GM19438 (cell line): Measurements from ENCODE around the gene MEGF11.

Experiments used
- ATAC-seq: cut with Tn5 transposase; IDR thresholded peaks from one replicate; pipeline ENCODE4 v1.9.1; 2021; ENCODE audit warnings: low read depth; ENCODE audit not compliant: unreplicated experiment

The MEGF11 gene

DNA sequence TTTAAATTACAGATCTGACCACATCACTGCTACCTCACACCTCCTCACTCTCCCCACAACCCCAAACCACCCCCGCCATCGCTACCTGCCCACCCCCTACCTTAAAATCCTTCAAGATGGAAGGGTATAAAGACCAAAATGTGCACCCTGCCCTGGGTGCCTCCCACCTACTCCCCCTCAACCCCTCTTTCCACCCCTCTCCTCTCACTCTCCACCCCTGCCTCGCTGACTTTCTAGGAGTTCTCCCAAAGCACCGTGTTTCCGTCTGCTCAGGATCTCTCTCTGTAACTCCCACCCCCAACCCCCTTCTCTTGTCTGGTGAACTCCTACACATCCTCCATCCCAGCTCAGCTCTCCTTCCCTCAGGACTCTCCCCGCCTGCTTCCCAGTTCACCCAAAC, 69.1 kb downstream of the MEGF11 start:
- ATAC-seq: no peak

DNA sequence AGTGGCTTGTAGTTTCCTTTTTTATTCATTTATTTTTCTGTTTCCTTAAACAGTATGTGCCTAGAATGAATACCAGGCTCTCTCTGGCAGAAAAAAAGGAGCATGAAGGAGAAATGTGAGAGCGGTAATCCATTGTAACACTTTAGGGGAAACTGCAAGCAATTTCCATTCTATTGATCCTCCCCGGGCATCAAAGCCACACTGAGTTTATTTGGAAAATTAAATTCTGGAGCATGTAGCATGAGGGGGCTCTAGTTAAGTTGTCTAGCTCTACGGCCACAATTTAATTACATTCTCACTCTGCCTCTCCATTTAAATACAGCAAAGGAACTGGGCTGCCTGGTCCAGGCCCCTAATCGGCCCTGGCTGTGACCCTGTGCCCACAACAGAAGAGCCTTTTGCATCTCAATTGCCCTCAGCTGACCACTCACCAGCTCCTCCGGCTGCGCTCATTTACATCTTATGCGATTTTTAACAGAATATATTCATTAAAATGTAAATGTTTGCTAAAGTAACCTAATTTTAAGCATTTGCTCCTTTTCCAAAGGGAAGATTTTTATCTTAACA, 72.9 kb downstream of the MEGF11 start:
- ATAC-seq: no peak

DNA sequence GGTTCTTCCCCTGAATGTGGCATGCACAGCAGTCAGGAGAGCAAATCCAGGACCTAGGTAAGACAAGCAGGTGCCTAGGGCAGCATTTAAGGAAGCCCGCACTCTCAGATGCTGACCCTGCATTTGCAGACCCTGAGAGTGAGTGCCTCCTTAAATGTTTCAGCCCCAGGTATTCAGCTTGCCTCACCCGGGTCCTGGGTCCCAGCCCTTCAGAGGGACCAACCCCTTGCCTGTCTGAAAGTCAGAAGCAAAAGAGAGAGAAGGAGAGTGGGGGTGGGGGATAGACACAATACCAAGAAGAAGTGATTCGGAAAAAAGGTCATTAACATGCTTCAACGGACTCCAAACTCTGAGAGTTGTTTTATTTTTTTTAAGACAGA, 75.0 kb downstream of the MEGF11 start:
- no peak for ATAC-seq

DNA sequence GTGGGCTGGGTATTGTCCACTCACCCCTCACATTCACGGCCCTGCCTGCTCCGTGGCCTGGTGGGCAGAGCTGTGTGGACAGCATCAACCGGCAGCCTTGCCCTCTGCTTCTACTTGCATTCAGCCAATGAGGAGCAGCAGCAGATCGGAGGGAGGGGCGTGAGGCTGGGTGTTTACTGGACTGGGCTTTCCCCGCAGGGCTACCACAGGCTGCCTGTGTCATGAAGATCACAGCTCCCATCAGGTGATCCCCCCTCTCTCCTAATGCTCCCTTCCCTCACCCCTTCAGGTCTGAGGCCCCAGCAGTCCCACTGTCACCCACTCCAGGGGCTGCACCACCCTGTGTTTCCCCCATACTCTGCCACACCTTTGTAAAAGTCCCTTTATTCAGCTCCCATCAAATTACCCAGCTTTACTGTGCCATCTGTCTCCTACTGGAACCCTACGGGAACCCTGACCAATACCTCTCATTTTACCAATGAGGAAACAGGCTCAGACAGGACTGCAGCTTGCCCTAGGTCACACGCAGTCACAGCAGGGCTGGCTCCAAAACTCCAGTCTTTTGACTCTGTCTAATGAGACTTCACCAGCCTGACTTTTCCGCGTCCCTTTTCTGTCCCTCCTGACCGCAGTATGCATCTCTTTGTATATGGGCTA, 81.1 kb downstream of the MEGF11 start:
- no peak for ATAC-seq

DNA sequence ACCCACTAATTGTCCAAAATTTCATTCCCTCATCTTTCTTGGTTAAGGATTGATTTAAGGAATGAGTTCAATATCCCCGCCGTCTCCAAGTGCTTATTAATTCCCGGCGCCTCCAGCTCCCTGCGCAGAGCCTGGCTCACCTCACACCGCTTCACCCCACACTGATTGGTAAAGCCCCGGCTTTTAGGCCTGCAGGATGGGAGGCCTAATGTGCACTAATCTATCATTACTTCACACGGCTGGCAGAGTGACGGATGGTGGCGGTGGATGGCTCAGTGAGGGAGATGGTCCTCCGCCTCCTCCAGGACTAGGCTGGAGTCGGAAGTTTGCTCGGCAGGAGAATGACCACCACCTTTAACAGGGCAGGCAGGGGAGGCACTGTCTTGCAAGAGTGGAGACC, 81.7 kb downstream of the MEGF11 start:
- ATAC-seq: no peak

DNA sequence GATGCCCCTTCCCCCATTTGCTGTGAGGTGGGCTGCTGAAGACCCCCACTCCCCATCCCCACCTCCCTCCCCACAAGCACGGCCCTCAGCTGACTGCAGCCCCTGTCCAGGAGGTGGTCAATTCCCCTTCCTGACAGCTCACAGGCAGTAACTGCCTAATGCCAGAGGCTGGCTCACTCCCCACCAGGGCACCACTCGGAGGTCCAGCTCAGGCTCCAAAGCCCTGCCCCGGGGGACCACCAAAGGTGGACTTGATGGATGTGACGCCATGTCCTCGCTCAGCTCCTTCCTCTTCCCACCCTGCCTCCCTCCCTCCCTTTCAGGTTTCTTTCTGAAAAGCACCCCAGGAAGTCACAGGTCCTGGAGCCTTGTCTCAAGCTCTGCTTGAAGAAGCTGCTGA, 82.8 kb downstream of the MEGF11 start:
- ATAC-seq: no peak

DNA sequence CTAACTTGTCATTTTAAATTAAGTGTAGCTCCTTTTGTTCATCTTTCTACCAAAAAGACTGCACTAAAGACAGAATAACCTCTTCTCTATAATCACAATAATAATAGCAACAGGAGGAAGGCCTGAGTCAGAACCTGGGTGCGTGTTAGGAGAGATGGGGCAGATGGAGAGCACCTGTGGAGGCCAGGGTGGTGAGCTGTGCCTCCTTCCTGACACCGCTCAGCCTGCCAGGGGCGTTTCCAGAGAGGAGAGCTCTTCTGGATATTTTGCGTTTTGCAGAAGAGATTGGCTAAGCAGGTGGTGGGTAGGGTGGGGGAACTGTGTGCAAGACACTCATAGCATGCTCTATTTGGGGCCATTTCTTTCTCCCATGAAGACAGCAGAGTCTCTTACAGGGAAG, 83.5 kb downstream of the MEGF11 start:
- no peak for ATAC-seq

DNA sequence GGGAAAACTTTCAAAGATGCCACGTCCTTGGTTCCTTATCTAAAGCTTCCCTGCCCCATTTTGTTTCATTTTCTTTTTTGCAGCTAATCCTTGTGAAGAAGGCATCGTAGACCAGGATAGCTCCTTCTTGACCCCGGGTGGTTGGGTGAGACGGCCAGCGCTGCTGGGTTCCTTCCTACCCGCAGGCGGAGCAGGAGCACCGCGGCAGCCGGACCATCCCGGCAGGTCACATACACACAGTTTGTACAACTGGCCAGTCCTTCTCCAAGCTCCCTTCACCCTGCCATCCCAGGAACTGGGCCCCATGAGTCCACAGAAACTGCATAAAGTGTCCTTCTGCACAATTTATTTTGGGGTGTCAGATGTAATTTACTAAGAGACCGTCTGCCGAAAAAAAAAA, 83.9 kb downstream of the MEGF11 start:
- ATAC-seq: no peak

DNA sequence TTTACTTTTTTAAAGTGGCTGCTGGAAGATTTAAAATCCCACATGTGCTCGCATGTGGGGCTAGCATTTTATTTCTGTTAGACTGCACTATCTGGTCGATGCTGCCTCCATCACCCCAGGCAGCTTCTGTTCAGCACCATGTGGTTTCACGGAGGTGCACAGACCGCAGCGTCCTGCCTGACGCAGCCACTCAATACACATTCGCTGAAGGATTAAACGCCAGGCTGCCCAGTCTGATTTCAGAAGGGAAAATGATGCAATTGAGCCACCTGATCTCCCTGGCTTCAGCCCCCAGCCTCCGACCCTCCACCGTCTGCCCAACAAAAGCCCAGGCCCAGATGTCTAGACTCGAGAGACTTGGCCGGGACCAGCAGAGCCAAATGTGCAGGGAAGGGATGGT, 84.5 kb downstream of the MEGF11 start:
- no peak for ATAC-seq

DNA sequence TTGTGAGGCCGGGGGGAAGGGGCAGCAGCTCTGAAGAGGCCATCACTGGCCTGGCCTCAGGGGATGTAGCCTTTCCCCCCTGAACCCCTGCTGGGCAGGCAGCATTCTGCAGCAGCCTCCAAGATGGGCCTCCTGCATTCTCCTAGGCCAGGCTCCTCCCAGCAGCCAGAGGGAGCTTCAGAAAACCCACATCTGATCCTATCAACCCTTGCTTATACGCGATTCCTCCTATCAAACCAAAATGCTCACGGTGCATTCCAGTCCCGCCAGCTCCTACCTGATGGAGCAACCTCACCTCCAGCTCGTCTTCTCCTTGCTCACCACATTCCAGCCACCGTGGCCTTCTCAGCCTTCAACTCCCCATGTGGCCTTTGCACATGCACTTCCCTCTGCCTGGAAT, 85.7 kb downstream of the MEGF11 start:
- ATAC-seq: no peak

DNA sequence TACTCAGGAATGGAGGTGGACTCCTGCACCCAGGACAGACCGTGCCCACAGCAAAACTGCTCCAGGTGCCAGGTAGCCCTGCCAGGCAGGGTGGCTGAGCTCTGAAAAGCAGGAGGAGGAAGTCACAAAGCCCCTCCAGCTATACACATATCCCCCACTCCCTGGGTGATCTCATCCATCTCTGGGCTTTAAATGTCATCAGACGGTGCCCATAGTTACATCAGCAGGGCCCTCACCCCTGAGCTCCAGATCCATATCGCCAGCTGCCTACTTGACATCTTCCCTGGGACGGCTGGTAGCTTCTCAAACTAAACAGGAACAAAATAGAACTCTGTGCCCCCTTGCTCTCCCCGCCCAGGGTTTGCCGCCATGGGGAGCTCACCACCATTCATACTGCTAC, 87.7 kb downstream of the MEGF11 start:
- ATAC-seq: no peak

DNA sequence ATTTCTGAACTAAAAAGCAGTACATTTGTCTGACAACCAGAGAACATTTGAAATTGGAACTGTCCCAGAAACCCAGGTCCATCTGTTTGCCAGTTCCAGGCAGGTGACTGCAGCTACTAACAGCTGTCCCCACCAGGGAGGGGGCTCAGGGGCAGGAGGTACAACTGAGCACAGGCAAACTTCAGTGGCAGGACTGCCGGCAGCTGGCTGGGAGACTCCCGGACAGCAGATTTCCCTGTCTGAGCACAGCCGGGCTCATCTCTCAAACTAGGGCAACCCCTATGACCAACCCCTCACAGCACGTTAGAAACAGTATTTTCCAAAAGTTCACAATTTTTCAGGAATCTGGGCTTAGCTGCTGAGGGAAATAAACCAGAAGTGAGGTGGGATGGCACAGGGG, 88.8 kb downstream of the MEGF11 start:
- no peak for ATAC-seq

DNA sequence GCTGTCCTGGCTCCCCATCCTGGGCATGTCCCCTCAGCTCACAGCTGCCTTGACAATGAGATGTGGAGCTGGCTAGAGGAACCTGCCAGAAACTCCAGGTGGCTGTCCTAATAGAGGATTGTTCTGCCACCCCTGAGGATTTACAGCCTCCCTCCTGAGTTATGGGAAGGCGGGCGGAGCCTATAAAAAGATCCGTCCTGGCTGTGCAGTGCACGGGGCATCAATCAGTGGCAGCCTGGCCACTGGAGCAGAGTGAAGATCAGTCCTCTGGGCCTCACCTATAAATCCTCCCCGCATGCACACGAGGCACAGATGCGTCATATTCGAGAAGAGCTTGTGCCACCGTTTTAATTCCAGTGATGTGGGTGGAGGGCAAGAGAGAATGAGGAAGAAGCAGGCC, 90.0 kb downstream of the MEGF11 start:
- no peak for ATAC-seq

DNA sequence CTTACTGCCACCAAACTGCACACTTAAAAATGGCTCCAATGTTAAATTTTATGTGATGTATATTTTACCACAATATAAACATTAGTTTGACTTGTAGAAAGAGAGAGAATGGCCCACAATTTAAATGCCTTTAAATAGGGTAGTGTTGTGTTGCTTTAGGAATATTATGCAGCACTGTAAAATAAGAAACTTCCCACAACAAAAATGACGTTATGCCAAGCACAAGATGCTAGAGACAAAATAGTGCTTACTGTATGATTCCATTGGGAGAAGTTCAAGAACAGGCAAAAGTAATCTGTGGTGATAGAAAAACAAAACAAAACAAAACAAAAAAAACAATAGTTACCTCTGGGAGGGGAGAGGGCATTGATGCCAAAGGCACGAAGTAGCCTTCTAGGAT, 91.3 kb downstream of the MEGF11 start:
- no peak for ATAC-seq

DNA sequence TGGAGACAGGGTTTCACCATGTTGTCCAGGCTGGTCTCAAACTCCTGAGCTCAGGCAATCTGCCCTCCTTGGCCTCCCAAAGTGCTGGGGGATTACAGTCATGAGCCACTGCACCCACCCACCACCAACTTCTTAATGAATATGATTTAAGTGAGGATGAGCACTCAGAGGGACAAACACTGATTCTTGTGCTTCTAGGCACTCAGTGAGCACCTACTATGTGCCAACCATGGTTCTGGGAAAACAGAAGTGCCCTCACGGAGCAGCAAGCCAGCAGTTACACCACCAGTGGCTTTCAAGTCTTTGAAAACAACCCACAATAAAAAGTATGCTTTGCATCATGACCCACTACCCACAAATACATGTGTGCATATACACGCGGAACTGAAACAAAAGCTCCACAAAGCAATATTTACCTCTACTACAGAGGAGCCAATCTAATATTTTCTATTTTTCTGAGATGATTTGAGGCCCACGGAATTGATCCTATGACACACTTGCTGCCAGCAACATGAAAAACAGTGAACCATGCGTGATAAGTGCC, 91.9 kb downstream of the MEGF11 start:
- ATAC-seq: no peak

DNA sequence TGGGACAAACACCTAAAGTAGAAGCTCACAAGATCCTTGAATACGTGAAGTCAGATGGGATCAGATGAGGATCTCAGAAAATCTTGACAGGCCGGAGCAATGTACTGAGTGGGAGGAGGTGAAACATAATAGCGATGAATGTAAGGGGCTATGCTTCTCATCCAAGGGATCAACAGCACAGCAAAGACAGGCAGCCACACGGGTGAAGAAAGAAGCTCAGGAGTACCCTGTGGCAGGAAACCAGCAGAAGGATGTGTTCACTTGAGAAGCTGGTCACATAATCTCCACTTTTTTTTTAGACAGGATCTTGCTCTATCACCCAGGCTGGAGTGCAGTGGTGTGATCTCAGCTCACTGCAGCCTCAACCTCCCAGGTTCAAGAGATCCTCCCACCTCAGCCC, 92.4 kb downstream of the MEGF11 start:
- ATAC-seq: no peak

DNA sequence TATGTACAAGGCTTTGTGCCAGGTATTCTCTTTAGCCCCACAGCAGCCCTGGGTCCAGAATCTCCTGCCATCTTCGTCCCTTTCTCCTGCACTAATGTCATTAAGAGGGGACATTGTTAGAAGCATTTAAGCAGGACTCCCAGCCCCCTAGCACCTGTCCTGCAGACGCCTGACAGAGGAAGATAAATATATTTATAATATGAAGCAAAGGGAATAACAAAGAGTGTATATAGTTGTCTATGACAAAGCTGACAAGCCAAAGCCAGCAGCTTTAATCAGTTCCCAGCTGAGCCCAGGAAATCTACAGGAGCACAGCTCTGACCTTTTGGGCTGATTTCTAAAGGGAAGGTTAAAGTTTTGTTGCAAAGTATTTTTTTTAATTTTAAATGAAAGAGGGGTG, 96.0 kb downstream of the MEGF11 start:
- ATAC-seq: no peak

DNA sequence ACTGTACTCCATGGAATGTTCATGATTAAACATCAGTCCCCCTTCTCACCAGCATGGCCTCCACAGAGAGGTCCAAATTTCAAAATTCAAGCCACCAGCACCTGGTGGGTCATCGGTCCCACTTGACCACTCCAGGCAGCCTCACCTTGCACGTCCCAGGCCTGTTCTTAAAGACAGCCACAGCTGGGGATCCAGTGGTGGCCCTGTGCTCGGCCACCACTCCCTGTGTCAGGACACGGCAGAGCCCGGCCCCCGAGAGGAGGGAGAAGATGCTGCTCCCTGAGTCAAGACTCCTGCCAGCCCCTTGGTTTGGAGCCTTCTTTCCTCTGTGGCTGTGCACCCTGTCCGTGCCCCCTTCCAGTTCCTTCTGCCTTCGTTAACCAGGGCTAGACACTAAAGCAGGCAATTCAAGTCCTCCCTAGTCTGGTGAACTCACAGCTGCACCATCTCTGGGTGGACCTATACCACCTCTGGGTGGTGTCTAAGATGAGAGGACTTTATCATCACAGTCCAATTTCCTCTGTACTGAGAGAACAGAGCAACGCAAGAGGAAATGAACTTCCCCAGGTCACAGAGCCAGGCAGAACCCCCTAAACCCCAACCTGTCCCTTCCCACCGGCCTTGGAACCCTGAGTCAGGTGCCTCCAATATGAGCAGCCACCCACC, 97.1 kb downstream of the MEGF11 start:
- no peak for ATAC-seq

DNA sequence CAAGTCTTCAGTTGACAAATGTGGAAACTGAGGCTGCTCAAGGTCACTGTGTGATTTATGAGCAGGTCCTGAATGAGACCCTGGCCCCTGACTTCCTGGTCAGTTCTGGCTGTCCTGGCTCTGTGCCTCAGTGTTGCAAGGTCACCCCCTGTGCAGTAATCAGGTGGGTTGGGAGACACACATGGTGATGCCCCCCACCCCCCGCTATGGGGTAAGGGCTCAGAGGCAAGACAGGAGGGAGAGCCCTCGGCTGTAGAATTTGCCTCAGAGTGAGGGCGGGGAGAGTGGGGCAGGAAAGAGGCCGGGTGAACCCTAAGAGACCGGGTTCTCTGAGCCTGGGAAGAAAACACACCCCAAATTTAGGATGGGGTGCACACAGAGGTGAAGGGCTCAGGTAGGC, 98.5 kb downstream of the MEGF11 start:
- no peak for ATAC-seq

DNA sequence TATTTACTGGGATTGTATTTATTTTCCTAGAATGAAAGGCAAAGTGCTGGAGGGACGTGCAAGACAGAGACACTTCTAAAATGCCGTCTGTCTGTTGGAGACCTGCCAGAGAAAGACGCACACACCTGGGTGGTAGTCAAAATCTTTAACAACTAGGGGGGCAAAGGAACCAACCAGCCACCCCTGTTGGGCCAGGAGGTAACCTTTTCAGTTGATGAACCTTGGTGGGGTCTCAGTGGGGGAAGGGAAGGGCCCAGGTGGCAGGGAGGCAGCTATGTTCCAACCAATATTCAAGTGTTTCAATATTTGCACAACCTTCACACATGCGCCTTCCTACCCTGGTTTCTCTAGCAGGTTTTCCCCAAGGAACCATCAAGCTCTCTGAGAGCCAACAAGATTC, 99.0 kb downstream of the MEGF11 start:
- ATAC-seq: no peak

DNA sequence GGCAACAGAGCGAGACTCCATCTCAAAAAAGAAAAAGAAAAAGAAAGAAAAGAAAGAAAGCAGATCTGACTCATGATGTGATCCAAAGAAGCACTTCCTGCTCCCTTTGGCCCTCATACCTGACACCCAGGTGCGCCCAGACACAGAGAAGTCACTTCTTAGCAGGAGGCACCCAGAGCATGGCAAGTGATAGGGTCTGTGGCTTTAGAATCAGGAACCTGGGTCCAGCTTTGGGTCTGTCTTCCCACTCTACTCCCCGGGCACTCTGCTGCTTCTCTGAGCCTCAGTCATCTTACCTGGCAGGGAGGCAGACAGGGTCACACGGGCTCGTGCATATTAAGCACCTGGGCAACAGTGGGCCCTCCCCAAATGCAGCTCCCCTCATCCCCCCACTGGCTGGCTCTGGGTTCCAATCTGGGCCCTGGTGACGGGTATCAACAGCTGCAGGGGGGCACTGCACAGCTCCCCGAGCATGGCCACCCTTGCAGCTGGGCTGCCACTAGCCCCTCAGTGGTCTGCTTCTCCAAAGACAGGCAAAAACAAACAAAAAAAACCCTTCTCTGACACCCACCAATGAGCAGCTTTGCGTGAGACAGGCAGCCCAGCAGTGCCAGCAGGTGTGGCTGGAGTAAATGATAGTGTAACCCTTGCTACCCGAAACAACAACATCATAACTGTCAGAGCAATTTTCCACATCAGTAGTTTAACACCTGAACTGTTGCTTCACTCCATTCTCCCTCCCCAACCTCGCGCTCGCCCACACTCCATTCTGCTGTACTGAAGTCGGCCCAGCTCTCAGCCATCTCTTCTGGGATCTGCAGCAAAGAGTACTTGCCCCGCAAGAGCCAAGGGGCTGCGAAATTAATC, 99.8 kb downstream of the MEGF11 start:
- ATAC-seq: no peak
